Vagina (tissue), 2 donors: ENCODE data around the gene CRPPA.

ENCODE experiments used
- CTCF ChIP-seq, 3 experiments: fragments of 450-650 bp in 2 of 3; fragments of 200-600 bp in 1 of 3; sonication (generic) in 1 of 3; IDR thresholded peaks; one replicate each; pipeline ENCODE4 v1.5.1; 2017 to 2019; ENCODE audit warnings: antibody characterized with exemption in 3 of 3, mild to moderate bottlenecking in 2 of 3, moderate library complexity in 2 of 3
- POLR2A ChIP-seq, 2 donors: fragments of 450-650 bp; IDR thresholded peaks; one replicate each; pipeline ENCODE4 v1.6.1; 2017; ENCODE audit warnings: antibody characterized with exemption in 2 of 2, mild to moderate bottlenecking in 2 of 2, moderate library complexity in 2 of 2
- POLR2AphosphoS5 ChIP-seq, 2 donors: sonication (generic); formaldehyde crosslinking; IDR thresholded peaks; one replicate each; pipeline ENCODE4 v1.9.0; 2017; ENCODE audit warnings: antibody characterized with exemption in 2 of 2, mild to moderate bottlenecking in 2 of 2, low read depth in 1 of 2; ENCODE audit not compliant: insufficient read depth in 1 of 2

GRCh38 chr7:16421333-16422102 lies at the start of gene CRPPA:
- TF ChIP-seq CTCF (IDR thresholded peaks at IDR 0.05): no peak
- no peak for TF ChIP-seq POLR2A (IDR thresholded peaks at IDR 0.05)
- TF ChIP-seq POLR2AphosphoS5 (IDR thresholded peaks at IDR 0.05; ENCODE audit: insufficient read depth in 1 of 2, low read depth in 1 of 2): peak in 1 of 2 donors; percentile 7
